ENCODE data around the gene RP2.

The RP2 gene

DNA sequence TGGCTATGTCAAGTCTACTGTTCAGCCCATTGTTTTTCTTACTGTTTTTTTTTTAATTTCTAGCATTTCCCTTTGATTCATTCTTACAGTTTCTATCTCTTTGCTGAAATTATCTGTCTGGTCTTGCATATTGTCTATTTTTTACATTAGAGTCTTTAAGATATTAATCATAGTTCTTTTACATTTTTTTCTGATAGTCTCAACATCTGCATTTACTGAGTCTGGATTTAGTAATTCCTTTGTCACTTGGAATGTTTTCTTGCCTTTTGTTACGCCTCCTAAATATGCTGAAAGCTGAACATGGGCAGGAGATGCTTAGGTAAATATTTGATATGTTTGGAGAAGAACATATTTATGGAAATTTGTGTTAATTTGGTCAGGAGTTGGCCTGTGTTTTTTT is 85.8 kb downstream of the RP2 start:
- DNase-seq, result no peak

DNA sequence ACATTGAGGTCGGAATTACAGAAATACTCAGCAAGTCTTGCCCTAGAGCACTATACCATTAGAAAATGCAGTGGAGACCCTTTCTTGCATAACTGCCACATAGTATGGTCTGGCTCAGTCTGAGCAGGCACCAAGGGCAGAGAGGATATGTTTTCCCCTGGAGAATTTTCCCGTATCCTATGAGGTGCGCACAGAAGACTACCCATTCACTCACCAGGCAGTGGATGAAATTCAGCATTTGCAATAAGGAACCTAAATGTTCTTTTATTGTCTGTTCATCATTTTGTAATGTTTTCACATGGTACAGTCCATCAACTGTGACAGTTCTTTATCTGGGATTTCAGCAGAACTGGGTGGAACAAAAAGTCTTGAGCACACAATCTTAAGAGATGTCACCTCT is 90.9 kb downstream of the RP2 start:
- DNase-seq, result no peak

DNA sequence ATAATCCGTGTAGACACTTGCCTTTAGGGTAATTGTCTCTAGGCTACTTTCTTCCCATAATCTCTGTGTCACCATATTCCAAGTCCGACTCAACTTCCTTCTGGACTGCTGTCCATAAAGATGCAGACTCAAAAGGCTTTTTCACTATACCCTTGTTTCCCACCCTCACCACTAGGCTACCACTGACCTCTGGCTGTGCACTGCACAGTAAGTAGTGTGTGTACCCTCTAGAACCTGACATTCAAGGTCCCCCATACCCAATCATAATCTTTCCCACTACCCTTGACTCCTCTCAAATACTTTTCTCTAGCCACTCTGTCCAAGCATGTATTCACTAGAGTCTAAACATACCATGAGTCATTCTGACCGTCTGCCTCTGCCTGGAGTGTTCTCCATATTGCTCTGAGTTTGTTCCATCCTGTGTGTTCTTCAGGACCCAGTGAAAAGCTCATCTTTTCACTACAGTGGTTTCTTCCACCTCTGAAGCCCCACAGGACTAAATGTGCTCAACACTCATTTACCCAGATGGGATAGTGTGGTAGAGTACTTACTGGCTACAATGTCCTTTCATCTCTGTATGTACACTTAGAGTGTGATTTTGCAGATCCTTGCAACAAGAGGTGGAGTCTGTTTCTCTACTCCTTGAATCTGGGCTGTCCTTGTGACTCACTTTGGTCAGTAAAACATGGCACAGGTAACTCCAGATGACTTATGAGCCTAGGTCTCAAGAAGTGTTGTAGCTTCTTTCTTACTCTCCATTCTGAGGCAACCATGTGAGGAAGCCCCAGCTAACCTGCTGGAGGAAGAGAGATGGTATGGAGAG is 92.8 kb downstream of the RP2 start:
- no peak for DNase-seq
